ENCODE results near the gene SERPINI1.

SERPINI1 gene

GRCh38 chr3:167851749-167852148, 116.2 kb downstream of the SERPINI1 start:
- DNase-seq (ENCODE audit: low read depth), result no peak

GRCh38 chr3:167852216-167852615, 116.7 kb downstream of the SERPINI1 start:
- DNase-seq (ENCODE audit: low read depth), result no peak

DNA sequence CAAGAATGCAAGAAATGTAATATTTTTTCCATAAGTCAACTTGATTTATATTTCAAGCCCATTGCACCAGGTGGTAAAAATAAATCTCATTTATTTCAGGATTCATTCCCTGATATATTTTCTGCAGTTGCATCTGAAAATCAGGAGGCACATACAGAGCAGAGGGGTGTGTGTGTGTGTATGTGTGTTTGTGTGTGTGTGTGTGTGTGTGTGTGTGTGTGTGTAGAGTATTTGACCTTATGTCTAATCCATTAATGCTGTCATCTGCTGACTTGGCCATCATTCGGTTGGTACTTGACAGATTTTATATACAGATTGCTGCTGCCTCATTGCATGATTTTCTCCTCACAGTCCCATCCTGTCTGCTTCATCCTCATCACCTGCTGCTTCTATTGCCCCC, 118.5 kb downstream of the SERPINI1 start:
- DNase-seq (ENCODE audit: low read depth), result no peak

GRCh38 chr3:167854846-167855245, 119.3 kb downstream of the SERPINI1 start:
- DNase-seq (ENCODE audit: low read depth), result no peak

GRCh38 chr3:167855306-167855705, 119.8 kb downstream of the SERPINI1 start:
- no peak for DNase-seq (ENCODE audit: low read depth)

DNA sequence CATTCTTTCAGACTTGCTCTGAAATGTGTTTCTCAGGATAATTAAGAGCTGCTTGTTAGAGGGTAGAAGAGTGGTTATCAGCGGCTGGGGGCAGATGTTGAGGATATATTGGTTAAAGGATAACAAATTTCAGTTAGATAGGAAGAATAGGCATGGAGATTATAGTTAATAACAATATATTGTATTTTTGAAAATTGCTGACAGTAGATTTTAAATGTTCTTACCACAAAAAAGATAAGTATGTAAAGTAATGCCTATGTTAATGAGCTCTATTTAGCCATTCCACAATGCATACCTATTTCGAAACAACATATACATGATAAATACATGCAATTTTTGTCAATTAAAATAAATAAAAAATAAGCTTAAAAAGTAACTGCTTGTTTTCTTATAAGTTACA, 123.3 kb downstream of the SERPINI1 start:
- no peak for DNase-seq (ENCODE audit: low read depth)

DNA sequence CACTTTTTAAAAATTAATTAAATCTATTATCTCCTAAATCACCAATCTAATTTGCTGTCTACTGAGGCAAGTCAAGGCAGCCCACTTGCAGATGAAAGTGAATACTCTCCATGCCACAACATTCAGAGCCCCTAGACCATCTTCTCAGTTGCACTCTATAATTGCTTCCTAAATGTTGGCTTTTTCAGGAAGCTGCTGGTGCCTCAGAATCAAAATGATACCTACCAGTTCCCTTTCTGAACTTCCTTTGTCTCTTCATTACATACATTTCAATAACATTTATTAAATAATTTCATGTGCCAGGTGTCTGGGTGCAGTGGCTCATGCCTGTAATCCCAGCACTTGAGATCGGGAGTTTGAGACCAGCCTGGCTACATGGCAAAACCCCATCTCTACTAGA, 124.1 kb downstream of the SERPINI1 start:
- no peak for DNase-seq (ENCODE audit: low read depth)

- DNase-seq (ENCODE audit: low read depth), result no peak
Observed at GRCh38 chr3:167861649-167862048, 126.1 kb downstream of the SERPINI1 start.

DNA sequence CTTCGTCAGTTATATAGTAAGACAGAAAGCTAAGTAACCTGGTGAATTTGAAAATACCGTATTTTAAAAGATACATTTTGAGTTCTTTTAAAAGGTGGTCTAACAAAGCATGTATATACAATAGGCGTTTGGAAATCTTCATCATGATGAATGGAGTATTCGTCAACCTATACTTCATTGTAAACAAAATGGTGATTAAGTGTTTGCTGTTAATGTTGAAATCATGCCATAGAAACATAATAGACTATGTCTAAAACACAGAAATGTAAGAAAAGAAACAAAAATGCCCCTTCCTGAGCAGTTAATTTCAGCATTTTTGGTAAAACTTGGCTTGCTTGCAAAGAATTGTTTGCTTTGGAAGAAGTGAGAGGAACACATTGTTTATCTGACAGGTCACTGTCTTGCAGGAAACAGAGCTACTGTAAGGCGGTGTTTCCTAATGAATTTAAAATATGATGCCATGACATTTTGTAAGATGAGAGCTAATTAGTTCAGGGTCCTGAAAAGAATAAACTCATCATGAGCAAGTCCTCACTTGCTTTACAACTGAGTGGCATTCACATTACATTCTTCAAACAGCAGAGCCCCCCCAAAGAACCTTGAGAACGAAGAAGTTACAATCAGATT, 126.7 kb downstream of the SERPINI1 start:
- no peak for DNase-seq (ENCODE audit: low read depth)

DNA sequence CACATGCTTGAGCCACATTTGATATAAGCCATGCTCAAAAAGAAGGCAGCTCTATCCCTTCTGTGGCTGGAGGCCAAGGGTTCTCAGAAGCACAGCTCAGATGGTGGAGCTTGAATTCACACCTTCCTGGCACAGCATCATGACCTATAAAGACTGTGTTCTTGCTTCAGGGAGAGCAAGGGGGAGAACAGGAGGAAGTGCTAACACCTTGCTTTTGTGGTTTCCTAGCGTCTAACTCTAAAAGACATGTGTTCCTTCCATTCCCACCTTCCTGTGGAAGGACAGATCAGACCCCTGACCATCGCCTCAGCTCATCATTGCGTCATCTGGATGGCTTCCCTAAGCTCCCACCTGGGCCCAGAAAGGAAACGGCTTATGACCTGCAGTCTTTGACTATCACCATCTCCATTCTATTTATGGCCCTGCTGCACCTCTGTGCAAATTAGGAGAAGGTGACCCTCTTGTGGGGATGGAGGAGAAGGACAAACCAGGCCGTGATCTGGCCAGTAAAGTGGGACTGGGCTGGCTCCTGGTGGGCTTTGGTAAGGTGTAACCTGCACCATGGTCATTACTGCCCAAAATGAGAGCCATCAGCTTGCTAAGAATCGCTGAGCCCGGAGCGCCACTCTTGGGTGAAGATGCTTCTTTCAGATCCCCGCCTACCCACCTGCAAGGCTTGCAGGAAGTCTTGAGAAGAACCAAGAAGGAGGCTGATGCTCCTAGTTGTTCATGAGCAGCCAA, 128.5 kb downstream of the SERPINI1 start:
- DNase-seq (ENCODE audit: low read depth), result no peak

GRCh38 chr3:167864552-167864874, 129.0 kb downstream of the SERPINI1 start:
- DNase-seq (ENCODE audit: low read depth), result no peak

DNA sequence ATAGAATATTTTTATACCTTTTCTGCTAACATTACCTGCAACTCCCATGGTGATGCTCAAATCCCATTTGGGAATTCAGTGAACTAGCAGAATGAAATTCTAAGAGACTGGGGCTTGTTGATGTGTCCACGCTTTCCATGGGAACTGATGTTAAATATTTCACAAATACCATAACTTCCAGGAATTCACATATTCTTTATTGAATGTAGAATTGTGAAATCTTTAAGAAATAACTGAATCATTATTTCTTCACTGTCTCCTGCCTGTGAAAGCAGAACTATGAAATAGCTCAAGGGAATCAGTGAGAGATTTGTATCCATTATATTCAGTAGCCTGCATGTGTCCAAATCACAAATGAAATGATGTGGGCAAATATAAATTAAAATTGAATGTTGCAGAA, 130.8 kb downstream of the SERPINI1 start:
- no peak for DNase-seq (ENCODE audit: low read depth)

- DNase-seq (ENCODE audit: low read depth), result no peak
Observed at GRCh38 chr3:167867981-167868380, 132.5 kb downstream of the SERPINI1 start.

DNA sequence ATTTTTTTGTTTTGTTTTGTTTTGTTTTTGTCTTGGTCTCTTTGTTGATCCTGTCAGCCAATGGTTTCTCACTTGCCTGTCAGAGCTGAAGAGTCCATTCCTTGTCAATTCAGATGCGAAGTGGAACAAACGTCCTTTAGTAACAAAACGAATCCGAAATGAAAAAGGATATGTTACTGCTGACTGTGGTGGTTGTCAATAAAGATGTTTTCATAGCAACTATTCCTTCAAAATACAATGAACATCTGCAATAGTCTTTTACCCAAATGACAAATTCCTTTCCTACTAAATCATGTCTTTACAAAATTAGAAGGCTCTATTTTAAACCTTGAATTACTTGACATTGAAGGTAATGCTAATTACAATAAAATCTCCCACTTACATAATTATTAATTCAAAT, 134.7 kb downstream of the SERPINI1 start:
- DNase-seq (ENCODE audit: low read depth), result no peak

DNA sequence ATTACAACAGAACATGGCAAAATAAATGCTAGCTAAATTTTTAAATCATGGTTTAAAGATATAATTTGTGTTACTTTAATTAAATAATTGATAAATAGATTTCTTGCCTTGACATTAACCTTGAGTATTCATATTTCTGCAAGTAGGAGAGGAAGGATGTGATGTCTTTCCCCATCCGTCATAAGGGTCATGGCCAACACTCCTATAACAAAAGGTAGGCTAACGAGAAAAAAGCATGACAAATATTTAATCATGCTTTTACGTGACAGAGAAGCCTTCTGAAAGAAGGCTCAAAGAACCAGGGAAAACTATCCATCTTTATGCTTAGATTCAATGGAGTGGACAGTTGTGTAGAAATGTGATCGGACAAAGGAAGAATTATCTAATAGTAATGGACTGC, 135.2 kb downstream of the SERPINI1 start:
- DNase-seq (ENCODE audit: low read depth), result no peak

DNA sequence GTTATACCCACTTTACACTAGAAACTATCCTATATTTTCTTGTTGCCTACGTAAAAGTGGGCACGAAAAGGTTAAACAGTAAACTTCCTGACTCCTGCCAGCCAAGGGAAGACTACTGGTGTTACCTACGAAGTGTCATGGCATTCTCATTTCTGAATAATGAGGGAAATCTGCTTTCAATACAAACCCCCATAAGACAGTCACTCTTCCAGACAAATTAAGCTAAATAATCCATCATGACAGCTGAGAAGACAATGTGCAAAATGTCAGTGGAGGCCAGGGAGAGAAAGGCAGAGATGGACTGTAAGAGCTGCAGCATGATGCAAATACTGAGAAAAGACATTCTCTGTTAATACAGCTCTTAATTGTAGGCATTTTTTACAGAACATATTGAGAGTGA, 136.5 kb downstream of the SERPINI1 start:
- DNase-seq (ENCODE audit: low read depth), result no peak

- no peak for DNase-seq (ENCODE audit: low read depth)
Observed at GRCh38 chr3:167872941-167873340, 137.4 kb downstream of the SERPINI1 start.

GRCh38 chr3:167874671-167875372, 139.3 kb downstream of the SERPINI1 start:
- DNase-seq (ENCODE audit: low read depth), result no peak
